ENCODE data around the gene PDE5A. TPM values are rescaled to one million over a fixed set of nuclear protein-coding genes. Genes with fewer than 3 reads are reported as not detected.

Gene PDE5A
- polyA plus RNA-seq, 2 of the 4 experiments (the other 2 are of a cell fraction) = 0.27 to 1.0 TPM

DNA sequence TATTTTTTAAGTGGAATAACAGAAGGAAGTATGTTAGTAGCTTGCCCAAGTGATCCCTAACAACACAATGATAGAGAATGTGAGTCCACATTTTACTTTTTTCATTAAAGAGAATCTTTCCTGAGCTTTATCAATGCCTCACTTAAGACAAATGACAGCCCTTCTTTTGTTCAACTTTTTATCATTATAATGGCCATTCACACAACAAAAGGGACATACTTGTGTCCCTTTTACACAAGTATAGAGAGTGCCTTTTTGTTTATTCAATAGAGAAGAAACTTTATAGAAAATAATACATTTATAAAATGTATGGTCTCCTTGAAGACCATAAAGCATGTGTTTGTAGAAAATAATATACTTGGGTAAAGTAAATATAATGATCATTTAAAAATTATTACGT, 96.3 kb downstream of the PDE5A start:
- ATAC-seq = no peak
- TF ChIP-seq POLR2AphosphoS2 (conservative IDR thresholded peaks at IDR 0.05; ENCODE audit: low read length) (no peak), CHD2 (IDR thresholded peaks at IDR 0.05; ENCODE audit: low read length, partially characterized antibody) (no peak), GATA3 (IDR thresholded peaks at IDR 0.05; ENCODE audit: borderline replicate concordance) (no peak)
- TF ChIP-seq, protein P1, sequence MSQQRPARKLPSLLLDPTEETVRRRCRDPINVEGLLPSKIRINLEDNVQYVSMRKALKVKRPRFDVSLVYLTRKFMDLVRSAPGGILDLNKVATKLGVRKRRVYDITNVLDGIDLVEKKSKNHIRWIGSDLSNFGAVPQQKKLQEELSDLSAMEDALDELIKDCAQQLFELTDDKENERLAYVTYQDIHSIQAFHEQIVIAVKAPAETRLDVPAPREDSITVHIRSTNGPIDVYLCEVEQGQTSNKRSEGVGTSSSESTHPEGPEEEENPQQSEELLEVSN (IDR thresholded peaks at IDR 0.05; ENCODE audit: borderline replicate concordance, low read depth) = no peak
- Histone ChIP-seq H3K9me3 (no peaks in the 10 kb centered on the region), H3K4me1 (no peaks in the 10 kb centered on the region), H3K4me2 (no peak overlapping the region), H3K4me3 (no peak overlapping the region), H3K27ac (no peak overlapping the region)
- DNase-seq (ENCODE audit: low read depth in 1 of 2, low spot score in 1 of 2) = no peak
- no peak for FAIRE-seq
- ChIA-PET CTCF (no interaction called here), POLR2A (no interaction called here)
- 69% methylated on average over 1 of the region's 1 CpG for WGBS (ENCODE audit: missing lambda C conversion rate)

DNA sequence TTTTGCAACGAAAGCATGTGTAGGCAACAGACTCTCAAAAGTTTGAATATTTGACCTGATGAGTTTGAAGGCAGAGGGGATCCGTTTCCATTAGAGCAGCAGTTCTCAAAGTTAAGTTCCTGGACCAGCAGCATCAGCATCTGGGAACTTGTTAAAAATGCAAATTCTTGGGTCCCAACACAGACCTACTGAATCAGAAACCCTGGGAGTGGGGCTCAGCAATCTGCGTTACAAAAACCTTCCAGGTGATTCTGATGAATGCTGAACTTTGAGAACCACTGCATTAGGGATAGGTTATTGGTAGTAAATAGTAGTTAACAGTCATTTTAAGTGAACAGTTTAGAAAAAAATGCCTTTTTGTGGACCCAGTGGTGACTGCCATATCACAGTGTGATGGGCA, 98.8 kb downstream of the PDE5A start:
- ChIA-PET POLR2A (no interaction called here), CTCF (interaction anchor here (1.1 to 1.3 kb wide), 2 partner anchors 97 to 99 kb away, joined by 3 to 4 read pairs; partner anchors contain the start of gene PDE5A)
- Histone ChIP-seq H3K4me1 (peaks cover 16% of the 10 kb centered on the region; the same call in 2 of the 3 replicates), H3K27ac (no peak overlapping the region), H3K4me2 (no peak overlapping the region), H3K4me3 (no peak overlapping the region), H3K9me3 (no peaks in the 10 kb centered on the region)
- FAIRE-seq (no peak), ATAC-seq (no peak), DNase-seq (ENCODE audit: low read depth in 1 of 2, low spot score in 1 of 2) (no peak)
- TF ChIP-seq, protein P2, sequence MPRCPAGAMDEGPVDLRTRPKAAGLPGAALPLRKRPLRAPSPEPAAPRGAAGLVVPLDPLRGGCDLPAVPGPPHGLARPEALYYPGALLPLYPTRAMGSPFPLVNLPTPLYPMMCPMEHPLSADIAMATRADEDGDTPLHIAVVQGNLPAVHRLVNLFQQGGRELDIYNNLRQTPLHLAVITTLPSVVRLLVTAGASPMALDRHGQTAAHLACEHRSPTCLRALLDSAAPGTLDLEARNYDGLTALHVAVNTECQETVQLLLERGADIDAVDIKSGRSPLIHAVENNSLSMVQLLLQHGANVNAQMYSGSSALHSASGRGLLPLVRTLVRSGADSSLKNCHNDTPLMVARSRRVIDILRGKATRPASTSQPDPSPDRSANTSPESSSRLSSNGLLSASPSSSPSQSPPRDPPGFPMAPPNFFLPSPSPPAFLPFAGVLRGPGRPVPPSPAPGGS (IDR thresholded peaks at IDR 0.05) = no peak
- no peak for TF ChIP-seq PHF8 (IDR thresholded peaks at IDR 0.05; ENCODE audit: borderline replicate concordance, low read depth)
- no peak for TF ChIP-seq FOXS1 (CRISPR knock-in tag; IDR thresholded peaks at IDR 0.05)
- TF ChIP-seq HOXA7 (CRISPR knock-in tag; IDR thresholded peaks at IDR 0.05) = no peak
- no peak for TF ChIP-seq ZNF302 (CRISPR knock-in tag; IDR thresholded peaks at IDR 0.05)
- TF ChIP-seq RFX5 (IDR thresholded peaks at IDR 0.05) = no peak
- TF ChIP-seq RARB (CRISPR knock-in tag; IDR thresholded peaks at IDR 0.05) = no peak
- 92% methylated on average over 3 of the region's 3 CpGs for WGBS (ENCODE audit: missing lambda C conversion rate)

DNA sequence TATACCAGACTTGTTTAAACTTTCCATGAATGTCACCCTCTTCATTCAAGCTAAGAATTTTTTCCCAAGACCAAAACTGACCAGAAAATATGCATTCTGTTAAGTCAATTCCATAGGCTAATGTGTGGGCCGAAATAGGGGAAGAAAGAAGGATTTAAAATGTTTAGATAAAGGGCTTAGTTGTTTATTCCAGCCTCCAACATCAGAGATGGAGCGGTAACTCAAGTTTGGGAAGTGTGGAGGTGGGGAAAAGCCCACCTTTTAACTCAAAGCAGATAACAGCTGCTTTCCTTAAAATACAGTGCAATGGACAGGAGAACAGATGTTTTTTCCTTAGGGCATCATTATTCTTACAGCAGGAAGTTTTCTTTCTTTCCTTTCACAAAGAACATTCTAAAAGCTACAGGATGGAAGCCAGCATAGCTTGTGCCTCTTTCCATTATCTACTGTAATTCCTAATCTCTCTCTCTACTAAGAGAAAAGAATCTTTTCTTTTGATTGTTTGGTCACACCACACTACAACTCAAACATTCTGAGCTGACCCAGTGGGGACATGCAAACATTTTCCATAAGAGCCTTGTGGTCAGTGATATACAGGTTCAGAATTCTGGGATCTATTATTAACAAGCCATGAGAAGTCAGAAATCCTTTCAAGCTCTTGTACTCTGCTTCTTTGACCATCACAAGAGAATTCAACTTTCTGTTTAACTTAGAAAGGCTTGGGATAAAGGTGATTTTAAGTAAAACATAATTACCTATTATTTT, 101.6 kb downstream of the PDE5A start:
- TF ChIP-seq, protein P2 (IDR thresholded peaks at IDR 0.05) = no peak
- TF ChIP-seq ZC3H11A (IDR thresholded peaks at IDR 0.05) = no peak
- TF ChIP-seq JUNB (IDR thresholded peaks at IDR 0.05) = no peak
- TF ChIP-seq PHF8 (IDR thresholded peaks at IDR 0.05; ENCODE audit: borderline replicate concordance, low read depth) = no peak
- no peak for TF ChIP-seq MAZ (IDR thresholded peaks at IDR 0.05; ENCODE audit: borderline replicate concordance, low read depth, low read length)
- no peak for TF ChIP-seq HDAC2 (IDR thresholded peaks at IDR 0.05)
- no peak for TF ChIP-seq TP53 (CRISPR knock-in tag; IDR thresholded peaks at IDR 0.05)
- TF ChIP-seq, protein P3, sequence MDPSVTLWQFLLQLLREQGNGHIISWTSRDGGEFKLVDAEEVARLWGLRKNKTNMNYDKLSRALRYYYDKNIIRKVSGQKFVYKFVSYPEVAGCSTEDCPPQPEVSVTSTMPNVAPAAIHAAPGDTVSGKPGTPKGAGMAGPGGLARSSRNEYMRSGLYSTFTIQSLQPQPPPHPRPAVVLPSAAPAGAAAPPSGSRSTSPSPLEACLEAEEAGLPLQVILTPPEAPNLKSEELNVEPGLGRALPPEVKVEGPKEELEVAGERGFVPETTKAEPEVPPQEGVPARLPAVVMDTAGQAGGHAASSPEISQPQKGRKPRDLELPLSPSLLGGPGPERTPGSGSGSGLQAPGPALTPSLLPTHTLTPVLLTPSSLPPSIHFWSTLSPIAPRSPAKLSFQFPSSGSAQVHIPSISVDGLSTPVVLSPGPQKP (IDR thresholded peaks at IDR 0.05; ENCODE audit: low read depth, low read length) = no peak
- no peak for TF ChIP-seq ZSCAN20 (CRISPR knock-in tag; IDR thresholded peaks at IDR 0.05)
- no peak for TF ChIP-seq HEYL (CRISPR knock-in tag; IDR thresholded peaks at IDR 0.05)
- TF ChIP-seq NR3C1 (IDR thresholded peaks at IDR 0.05) = no peak
- no peak for TF ChIP-seq CBX2 (IDR thresholded peaks at IDR 0.05; ENCODE audit: borderline replicate concordance, low read depth)
- TF ChIP-seq, protein P4, sequence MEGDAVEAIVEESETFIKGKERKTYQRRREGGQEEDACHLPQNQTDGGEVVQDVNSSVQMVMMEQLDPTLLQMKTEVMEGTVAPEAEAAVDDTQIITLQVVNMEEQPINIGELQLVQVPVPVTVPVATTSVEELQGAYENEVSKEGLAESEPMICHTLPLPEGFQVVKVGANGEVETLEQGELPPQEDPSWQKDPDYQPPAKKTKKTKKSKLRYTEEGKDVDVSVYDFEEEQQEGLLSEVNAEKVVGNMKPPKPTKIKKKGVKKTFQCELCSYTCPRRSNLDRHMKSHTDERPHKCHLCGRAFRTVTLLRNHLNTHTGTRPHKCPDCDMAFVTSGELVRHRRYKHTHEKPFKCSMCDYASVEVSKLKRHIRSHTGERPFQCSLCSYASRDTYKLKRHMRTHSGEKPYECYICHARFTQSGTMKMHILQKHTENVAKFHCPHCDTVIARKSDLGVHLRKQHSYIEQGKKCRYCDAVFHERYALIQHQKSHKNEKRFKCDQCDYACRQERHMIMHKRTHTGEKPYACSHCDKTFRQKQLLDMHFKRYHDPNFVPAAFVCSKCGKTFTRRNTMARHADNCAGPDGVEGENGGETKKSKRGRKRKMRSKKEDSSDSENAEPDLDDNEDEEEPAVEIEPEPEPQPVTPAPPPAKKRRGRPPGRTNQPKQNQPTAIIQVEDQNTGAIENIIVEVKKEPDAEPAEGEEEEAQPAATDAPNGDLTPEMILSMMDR (IDR thresholded peaks at IDR 0.05) = no peak
- TF ChIP-seq CHD2 (IDR thresholded peaks at IDR 0.05; ENCODE audit: low read length, partially characterized antibody) = no peak
- H3K9me3 ChIP-seq = no peaks in the 10 kb centered on the region
- ChIA-PET CTCF (interaction anchor here (1.1 to 1.2 kb wide), 2 partner anchors 100 to 213 kb away, joined by 3 to 4 read pairs; no protein-coding TSS in a partner anchor), POLR2A (no interaction called here)
- H3K4me1 ChIP-seq = peaks cover 21% of the 10 kb centered on the region; the same call in 2 of the 3 replicates
- H3K4me3 ChIP-seq = no peak overlapping the region
- no peak overlapping the region for H3K4me2 ChIP-seq
- H3K27ac ChIP-seq = peak overlapping the region; percentile 17 to 29; a peak in 2 of 6 replicates
- no peak for DNase-seq (ENCODE audit: low read depth in 1 of 2, low spot score in 1 of 2)
- 87% methylated on average over 2 of the region's 2 CpGs for WGBS (ENCODE audit: missing lambda C conversion rate)
- no peak for ATAC-seq
- no peak for FAIRE-seq

Measured in A549 (cell line).